Measurements from ENCODE around the gene MAMLD1. TPM values are rescaled to one million over a fixed set of nuclear protein-coding genes. Genes with fewer than 3 reads are reported as not detected.

The MAMLD1 gene
- total and polyA plus RNA-seq, 4 donors: 0.59 to 1.1 (median 0.76) TPM

- no peak overlapping the region for H3K9ac ChIP-seq (ENCODE audit: low read depth in 1 of 2, low read length in 2 of 2)
- H3K36me3 ChIP-seq (ENCODE audit: control insufficient read depth in 4 of 4, insufficient read depth in 3 of 4, low read depth in 1 of 4, low read length in 3 of 4): no peaks in the 10 kb centered on the region
- H3K27me3 ChIP-seq (ENCODE audit: control insufficient read depth in 4 of 4, insufficient read depth in 4 of 4, low read length in 3 of 4): no peaks in the 10 kb centered on the region
- no peak overlapping the region for H3K27ac ChIP-seq (ENCODE audit: low read depth in 1 of 2, low read length in 2 of 2)
- 93% methylated on average over 3 of the region's 3 CpGs for WGBS
- H3K4me3 ChIP-seq (ENCODE audit: low read depth in 1 of 3, low read length in 3 of 3): no peak overlapping the region
- no peaks in the 10 kb centered on the region for H3K4me1 ChIP-seq (ENCODE audit: control insufficient read depth in 4 of 4, insufficient read depth in 4 of 4, low read length in 3 of 4)
- DNase-seq (ENCODE audit: low spot score): no peak
- no peak for TF ChIP-seq HNF4A (conservative IDR thresholded peaks at IDR 0.05)
- TF ChIP-seq ZBTB33 (IDR thresholded peaks at IDR 0.05): no peak
- TF ChIP-seq JUND (IDR thresholded peaks at IDR 0.05): no peak
- TF ChIP-seq RAD21 (IDR thresholded peaks at IDR 0.05): no peak
- no peak for TF ChIP-seq CTCF (IDR thresholded peaks at IDR 0.05; ENCODE audit: low read depth, low read length, missing input control)
- TF ChIP-seq FOXA1 (IDR thresholded peaks at IDR 0.05): no peak
- TF ChIP-seq FOXA2 (IDR thresholded peaks at IDR 0.05): no peak
- TF ChIP-seq TAF1 (conservative IDR thresholded peaks at IDR 0.05): no peak
- no peak for TF ChIP-seq EGR1 (IDR thresholded peaks at IDR 0.05; ENCODE audit: low read depth in 2 of 2)
- no peak for TF ChIP-seq MAX (IDR thresholded peaks at IDR 0.05)
- no peak for TF ChIP-seq ATF3 (IDR thresholded peaks at IDR 0.05)
- no peak for TF ChIP-seq REST (IDR thresholded peaks at IDR 0.05)
- TF ChIP-seq HNF4G (IDR thresholded peaks at IDR 0.05): no peak
- no peak for TF ChIP-seq GABPA (IDR thresholded peaks at IDR 0.05 in 1 of 2, conservative IDR thresholded peaks at IDR 0.05 in 1 of 2)
- TF ChIP-seq RXRA (IDR thresholded peaks at IDR 0.05): no peak
- no peak for TF ChIP-seq SP1 (IDR thresholded peaks at IDR 0.05)
- TF ChIP-seq NR2F2 (IDR thresholded peaks at IDR 0.05): no peak
- TF ChIP-seq YY1 (IDR thresholded peaks at IDR 0.05): no peak
- H3K9me3 ChIP-seq (ENCODE audit: control insufficient read depth in 4 of 4, low read length in 3 of 4): no peaks in the 10 kb centered on the region
These were observed 88.8 kb downstream of the MAMLD1 start for GRCh38 chrX:150451953-150452352.
